ENCODE measurements around the gene INMT. TPM values are rescaled to one million over a fixed set of nuclear protein-coding genes. Genes with fewer than 3 reads are reported as not detected.

The INMT gene
- total and polyA plus RNA-seq, 4 donors: 0.84 to 130 (median 28.6) TPM

DNA sequence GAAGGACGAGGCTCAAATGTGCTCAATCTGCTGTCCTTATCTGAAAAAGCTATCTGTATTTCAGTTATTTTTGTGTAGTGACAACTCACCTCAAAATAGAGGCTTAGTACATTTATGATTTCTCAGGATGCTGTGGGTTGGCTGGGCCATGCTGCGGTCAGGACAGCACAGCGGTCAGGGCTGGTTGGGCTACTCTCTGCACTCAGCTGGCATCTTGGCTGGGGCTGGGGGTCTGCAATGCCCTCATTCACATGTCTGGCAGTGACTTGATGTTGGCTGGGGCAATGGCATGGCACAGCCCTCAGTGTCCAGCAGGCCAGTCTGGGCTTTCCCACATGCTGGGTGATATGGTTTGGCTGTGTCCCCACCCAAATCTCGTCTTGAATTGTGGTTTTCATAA lies 15.6 kb upstream of the INMT start:
- Histone ChIP-seq H3K36me3 (ENCODE audit: control insufficient read depth in 4 of 4, insufficient read depth in 3 of 4, low read depth in 1 of 4, low read length in 3 of 4) (no peaks in the 10 kb centered on the region), H3K9ac (ENCODE audit: low read depth in 1 of 2, low read length in 2 of 2) (no peak overlapping the region), H3K4me1 (ENCODE audit: control insufficient read depth in 4 of 4, insufficient read depth in 4 of 4, low read length in 3 of 4) (no peaks in the 10 kb centered on the region), H3K27ac (ENCODE audit: low read depth in 1 of 2, low read length in 2 of 2) (no peak overlapping the region), H3K4me3 (ENCODE audit: low read depth in 1 of 3, low read length in 3 of 3) (no peak overlapping the region), H3K9me3 (ENCODE audit: control insufficient read depth in 4 of 4, low read length in 3 of 4) (no peaks in the 10 kb centered on the region), H3K27me3 (ENCODE audit: control insufficient read depth in 4 of 4, insufficient read depth in 4 of 4, low read length in 3 of 4) (no peaks in the 10 kb centered on the region)
- 87% methylated on average over 4 of the region's 4 CpGs for whole genome bisulfite sequencing
- DNase-seq (ENCODE audit: low spot score): no peak
- TF ChIP-seq SP1 (IDR thresholded peaks at IDR 0.05) (no peak), REST (IDR thresholded peaks at IDR 0.05) (no peak), RAD21 (IDR thresholded peaks at IDR 0.05) (no peak), FOXA1 (IDR thresholded peaks at IDR 0.05) (no peak), YY1 (IDR thresholded peaks at IDR 0.05) (no peak), FOXA2 (IDR thresholded peaks at IDR 0.05) (no peak), ZBTB33 (IDR thresholded peaks at IDR 0.05) (no peak), EGR1 (IDR thresholded peaks at IDR 0.05; ENCODE audit: low read depth in 2 of 2) (no peak), RXRA (IDR thresholded peaks at IDR 0.05) (no peak), TAF1 (conservative IDR thresholded peaks at IDR 0.05) (no peak), JUND (IDR thresholded peaks at IDR 0.05) (no peak)
- TF ChIP-seq, protein P1, sequence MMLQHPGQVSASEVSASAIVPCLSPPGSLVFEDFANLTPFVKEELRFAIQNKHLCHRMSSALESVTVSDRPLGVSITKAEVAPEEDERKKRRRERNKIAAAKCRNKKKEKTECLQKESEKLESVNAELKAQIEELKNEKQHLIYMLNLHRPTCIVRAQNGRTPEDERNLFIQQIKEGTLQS (IDR thresholded peaks at IDR 0.05): no peak
- TF ChIP-seq, protein P2, sequence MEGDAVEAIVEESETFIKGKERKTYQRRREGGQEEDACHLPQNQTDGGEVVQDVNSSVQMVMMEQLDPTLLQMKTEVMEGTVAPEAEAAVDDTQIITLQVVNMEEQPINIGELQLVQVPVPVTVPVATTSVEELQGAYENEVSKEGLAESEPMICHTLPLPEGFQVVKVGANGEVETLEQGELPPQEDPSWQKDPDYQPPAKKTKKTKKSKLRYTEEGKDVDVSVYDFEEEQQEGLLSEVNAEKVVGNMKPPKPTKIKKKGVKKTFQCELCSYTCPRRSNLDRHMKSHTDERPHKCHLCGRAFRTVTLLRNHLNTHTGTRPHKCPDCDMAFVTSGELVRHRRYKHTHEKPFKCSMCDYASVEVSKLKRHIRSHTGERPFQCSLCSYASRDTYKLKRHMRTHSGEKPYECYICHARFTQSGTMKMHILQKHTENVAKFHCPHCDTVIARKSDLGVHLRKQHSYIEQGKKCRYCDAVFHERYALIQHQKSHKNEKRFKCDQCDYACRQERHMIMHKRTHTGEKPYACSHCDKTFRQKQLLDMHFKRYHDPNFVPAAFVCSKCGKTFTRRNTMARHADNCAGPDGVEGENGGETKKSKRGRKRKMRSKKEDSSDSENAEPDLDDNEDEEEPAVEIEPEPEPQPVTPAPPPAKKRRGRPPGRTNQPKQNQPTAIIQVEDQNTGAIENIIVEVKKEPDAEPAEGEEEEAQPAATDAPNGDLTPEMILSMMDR (IDR thresholded peaks at IDR 0.05; ENCODE audit: low read depth, low read length, missing input control): no peak

GRCh38 chr7:30738026-30738915 lies 13.7 kb upstream of the INMT start:
- Histone ChIP-seq H3K36me3 (ENCODE audit: control insufficient read depth in 4 of 4, insufficient read depth in 3 of 4, low read depth in 1 of 4, low read length in 3 of 4) (no peaks in the 10 kb centered on the region), H3K9ac (ENCODE audit: low read depth in 1 of 2, low read length in 2 of 2) (no peak overlapping the region), H3K27me3 (ENCODE audit: control insufficient read depth in 4 of 4, insufficient read depth in 4 of 4, low read length in 3 of 4) (no peaks in the 10 kb centered on the region), H3K27ac (ENCODE audit: low read depth in 1 of 2, low read length in 2 of 2) (no peak overlapping the region), H3K4me3 (ENCODE audit: low read depth in 1 of 3, low read length in 3 of 3) (no peak overlapping the region), H3K9me3 (ENCODE audit: control insufficient read depth in 4 of 4, low read length in 3 of 4) (no peaks in the 10 kb centered on the region), H3K4me1 (ENCODE audit: control insufficient read depth in 4 of 4, insufficient read depth in 4 of 4, low read length in 3 of 4) (no peaks in the 10 kb centered on the region)
- DNase-seq (ENCODE audit: low spot score): no peak
- 80% methylated on average over 6 of the region's 6 CpGs for WGBS
- TF ChIP-seq FOXA2 (IDR thresholded peaks at IDR 0.05) (no peak), SP1 (IDR thresholded peaks at IDR 0.05) (no peak), RAD21 (IDR thresholded peaks at IDR 0.05) (no peak), ZBTB33 (IDR thresholded peaks at IDR 0.05) (no peak), JUND (IDR thresholded peaks at IDR 0.05) (no peak), FOXA1 (IDR thresholded peaks at IDR 0.05) (no peak), RXRA (IDR thresholded peaks at IDR 0.05) (no peak), YY1 (IDR thresholded peaks at IDR 0.05) (no peak), REST (IDR thresholded peaks at IDR 0.05) (no peak)
